RWPE1 (cell line): ENCODE results near the gene ZNF583.

Experiments
- CTCF ChIA-PET: fragments of 350-600 bp; sonication (Branson Sonifier 250); formaldehyde crosslinking; extraction: SDS; loops from one replicate; lab custom pipeline; 2021; lab: Yijun Ruan, JAX
- POLR2A ChIA-PET: fragments of 400-600 bp; formaldehyde crosslinking; extraction: SDS; loops from one replicate; lab custom pipeline; 2020; ENCODE audit warnings: antibody characterized with exemption; ENCODE audit not compliant: low non-redundant PET; lab: Yijun Ruan, JAX
- DNase-seq: peaks from one replicate; pipeline ENCODE4 v3.0.0; 2012; ENCODE audit warnings: low spot score
- H3K27ac ChIP-seq: fragments of 450-650 bp; 2 replicates; pipeline ENCODE4 v1.5.1; 2017
- TF ChIP-seq, protein P1 (sequence below): fragments of 450-650 bp; conservative IDR thresholded peaks from 2 replicates; pipeline ENCODE4 v1.5.1; 2017; ENCODE audit warnings: low read depth, mild to moderate bottlenecking

Gene ZNF583

DNA sequence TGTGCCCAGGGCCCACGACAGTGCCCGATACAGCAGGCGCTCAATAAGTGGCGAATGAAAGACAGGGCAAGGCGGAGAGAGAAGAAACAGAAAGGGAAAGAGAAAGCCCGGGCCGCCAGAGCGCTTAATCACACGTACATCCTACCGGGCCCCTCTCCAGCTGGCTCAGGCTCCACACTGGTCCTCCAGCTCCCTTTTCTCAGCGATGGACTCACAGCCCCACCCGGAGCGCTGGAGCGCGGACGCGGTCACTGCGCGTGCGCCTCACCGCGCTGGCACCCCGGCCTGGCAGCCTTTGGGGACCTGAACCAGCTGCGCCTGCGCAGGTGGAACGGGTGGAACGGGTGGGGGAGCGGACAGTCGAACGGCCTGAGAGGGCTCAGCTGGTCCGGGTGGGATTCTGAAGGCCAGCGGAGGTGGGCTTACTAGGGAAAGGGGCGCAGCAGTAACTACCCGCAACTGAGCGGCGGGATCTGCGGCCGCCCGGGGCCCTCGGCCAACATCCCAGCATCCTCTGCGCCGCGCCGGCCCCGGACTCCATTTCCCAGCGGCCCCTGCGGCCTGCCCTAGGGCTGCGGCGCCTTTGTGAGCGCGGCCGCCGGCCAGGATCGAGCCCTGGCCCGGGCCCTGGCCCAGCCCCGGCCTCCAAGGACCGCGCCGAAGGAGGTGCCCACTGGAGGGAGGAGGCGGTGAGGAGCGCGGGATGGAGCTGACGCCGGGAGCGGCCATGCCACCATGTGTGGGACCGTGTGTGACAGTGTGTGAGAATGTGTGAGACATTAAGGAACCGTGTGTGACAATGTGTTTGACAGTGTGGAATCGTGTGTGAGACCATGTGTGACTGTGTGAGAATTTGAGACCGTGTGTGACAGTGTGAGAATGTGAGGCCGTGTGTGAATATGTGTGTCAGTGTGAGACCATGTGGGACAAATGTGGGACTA is at the start of gene ZNF583:
Gene ZNF583 (plus strand): TSS at position 569 of the 941 bp plus-strand sequence. CDS start 2,783 bp downstream, outside the sequence.
- CTCF ChIA-PET = no interaction called here
- POLR2A ChIA-PET = no interaction called here
- H3K27ac ChIP-seq = peak within 1 kb of the TSS; percentile 81
- peak; percentile 60 for DNase-seq
- TF ChIP-seq, protein P1, sequence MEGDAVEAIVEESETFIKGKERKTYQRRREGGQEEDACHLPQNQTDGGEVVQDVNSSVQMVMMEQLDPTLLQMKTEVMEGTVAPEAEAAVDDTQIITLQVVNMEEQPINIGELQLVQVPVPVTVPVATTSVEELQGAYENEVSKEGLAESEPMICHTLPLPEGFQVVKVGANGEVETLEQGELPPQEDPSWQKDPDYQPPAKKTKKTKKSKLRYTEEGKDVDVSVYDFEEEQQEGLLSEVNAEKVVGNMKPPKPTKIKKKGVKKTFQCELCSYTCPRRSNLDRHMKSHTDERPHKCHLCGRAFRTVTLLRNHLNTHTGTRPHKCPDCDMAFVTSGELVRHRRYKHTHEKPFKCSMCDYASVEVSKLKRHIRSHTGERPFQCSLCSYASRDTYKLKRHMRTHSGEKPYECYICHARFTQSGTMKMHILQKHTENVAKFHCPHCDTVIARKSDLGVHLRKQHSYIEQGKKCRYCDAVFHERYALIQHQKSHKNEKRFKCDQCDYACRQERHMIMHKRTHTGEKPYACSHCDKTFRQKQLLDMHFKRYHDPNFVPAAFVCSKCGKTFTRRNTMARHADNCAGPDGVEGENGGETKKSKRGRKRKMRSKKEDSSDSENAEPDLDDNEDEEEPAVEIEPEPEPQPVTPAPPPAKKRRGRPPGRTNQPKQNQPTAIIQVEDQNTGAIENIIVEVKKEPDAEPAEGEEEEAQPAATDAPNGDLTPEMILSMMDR = no peak

- CTCF ChIA-PET = interaction anchor here (0.7 kb wide), 1 partner anchor 609 kb away, joined by 3 read pairs; no protein-coding TSS in a partner anchor
- POLR2A ChIA-PET = no interaction called here
- no peak for DNase-seq
- TF ChIP-seq, protein P1 = no peak
- no peak overlapping the region for H3K27ac ChIP-seq
These were observed 48.6 kb upstream of the ZNF583 start for GRCh38 chr19:56355517-56355916.

DNA sequence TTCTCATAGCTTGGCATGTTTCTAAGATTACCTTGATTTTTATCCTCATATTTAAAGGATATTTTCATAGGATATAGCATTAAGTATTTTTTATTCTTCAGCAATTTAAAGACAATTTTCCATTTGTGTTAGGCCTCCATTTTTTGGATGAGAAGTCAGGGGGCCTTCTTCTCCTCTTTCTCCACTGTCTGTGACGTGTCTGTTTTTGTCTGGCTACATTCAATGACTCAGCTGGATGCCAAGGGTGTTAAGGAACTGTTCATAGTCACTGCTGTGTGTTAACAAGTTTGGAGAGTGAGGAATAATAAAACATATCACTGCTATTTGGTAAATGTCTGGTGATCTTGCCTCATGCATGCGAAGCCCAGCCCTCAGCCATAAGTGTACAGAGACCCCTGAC is 47.2 kb upstream of the ZNF583 start:
- DNase-seq = no peak
- TF ChIP-seq, protein P1 = no peak
- ChIA-PET CTCF (interaction anchor here (0.5 kb wide), 1 partner anchor 28 kb away, joined by 3 read pairs; no protein-coding TSS in a partner anchor), POLR2A (no interaction called here)
- no peak overlapping the region for H3K27ac ChIP-seq

GRCh38 chr19:56360841-56361240 is 43.3 kb upstream of the ZNF583 start:
- ChIA-PET POLR2A (no interaction called here), CTCF (no interaction called here)
- no peak overlapping the region for H3K27ac ChIP-seq
- TF ChIP-seq, protein P1 = no peak
- DNase-seq = no peak

DNA sequence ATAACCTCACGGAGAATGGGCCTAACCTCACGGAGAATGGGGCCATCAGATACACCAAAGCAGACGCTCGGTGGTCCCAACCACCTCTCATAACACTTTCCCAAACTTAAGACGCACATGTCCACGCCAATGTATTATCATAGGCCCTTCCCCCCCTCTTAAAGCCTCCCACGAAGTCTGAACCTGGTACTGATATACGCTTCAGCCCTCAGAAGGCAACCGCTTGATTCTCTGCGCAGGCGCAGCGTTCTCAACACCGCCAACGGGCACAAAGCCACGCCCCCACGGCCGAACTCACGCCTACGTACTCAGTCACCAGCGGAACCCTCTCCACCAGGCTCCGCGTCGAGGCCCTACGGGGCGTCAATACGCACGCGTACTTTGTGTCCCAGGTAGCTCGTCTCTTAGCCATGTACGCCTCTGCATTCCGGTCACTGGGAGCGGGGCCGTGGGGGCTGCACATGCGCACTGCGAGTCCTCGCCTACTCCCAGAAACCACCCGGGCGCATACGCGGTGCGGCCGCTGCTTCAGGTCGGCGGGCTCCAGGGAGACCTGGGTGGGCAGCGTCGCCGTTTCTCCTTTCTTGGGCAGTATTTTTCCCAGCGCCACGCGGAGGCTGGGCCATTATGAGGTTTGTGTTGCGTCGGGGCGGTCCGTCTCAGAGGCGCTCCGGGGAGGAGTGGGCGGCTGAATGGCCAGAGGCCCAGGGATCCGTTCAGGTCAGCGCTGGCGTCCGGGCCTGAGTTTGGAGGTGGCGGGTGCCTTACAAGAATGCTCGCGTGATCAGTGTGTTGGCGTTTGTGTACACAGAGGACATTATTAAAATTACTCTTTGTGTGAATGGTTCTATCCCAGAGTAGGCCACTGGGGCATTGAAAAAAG is 36.1 kb upstream of the ZNF583 start:
- ChIA-PET POLR2A (no interaction called here), CTCF (interaction anchor here (0.6 kb wide), 1 partner anchor 301 kb away, joined by 3 read pairs; no protein-coding TSS in a partner anchor)
- TF ChIP-seq, protein P1 = no peak
- peak; percentile 8 for DNase-seq
- no peak overlapping the region for H3K27ac ChIP-seq
